Sciatic nerve (tissue), 2 donors: Measurements from ENCODE around the gene CHAT. TPM values are rescaled to one million over a fixed set of nuclear protein-coding genes. Genes with fewer than 3 reads are reported as not detected.

Experiments used
- ATAC-seq: fragments of 200-7000 bp; cut with Tn5 transposase; one replicate; pipeline ENCODE4 v1.9.1; 2020; ENCODE audit warnings: mild to moderate bottlenecking, moderate library complexity
- DNase-seq: peaks from one replicate; pipeline ENCODE4 v3.0.0-alpha.2; 2020; ENCODE audit warnings: low spot score
- intact Hi-C: fragments of 100-400 bp; cut with DNase I; formaldehyde crosslinking; loops from one replicate; pipeline ENCODE4 v1.14.2; 2022
- total RNA-seq: library from RNA; stranded (reverse); fragmentation: NEBNext Ultra II Directional; extraction: Animal tissue kit (Norgen Biotek cat#: 25700); gene quantifications from one replicate; pipeline ENCODE4 v1.2.1, GENCODE V29; 2021
- donor health status: DM: no; HTN: no; CAD: no.
- donor health status: DM: no; HTN: no; CAD: no.

CHAT gene
- total RNA-seq: not detected

DNA sequence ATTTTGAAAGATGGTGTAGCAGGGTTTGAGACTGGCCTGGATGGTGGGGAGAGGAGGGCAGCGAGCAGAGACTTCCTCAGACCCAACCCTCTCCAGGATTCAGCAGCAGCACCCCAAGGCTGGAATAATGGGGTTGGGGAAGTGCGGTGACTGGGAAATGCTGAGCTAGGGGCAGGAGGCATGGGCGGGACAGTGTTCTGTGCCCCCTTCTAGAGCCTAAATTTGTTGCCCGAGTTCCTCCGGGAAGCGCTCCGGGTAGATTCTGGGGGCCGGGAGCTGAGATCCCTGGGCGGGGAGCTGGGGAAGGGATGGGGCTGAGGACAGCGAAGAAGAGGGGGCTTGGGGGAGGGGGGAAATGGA is at the start of gene CHAT:
Gene CHAT, plus strand, starts transcription at position 156 of the 360 bp plus-strand sequence. Its CDS starts 153 bp downstream, at position 309.
- ATAC-seq (no peak), DNase-seq (peak; percentile 23)
- intact Hi-C loops: no loop called here

DNA sequence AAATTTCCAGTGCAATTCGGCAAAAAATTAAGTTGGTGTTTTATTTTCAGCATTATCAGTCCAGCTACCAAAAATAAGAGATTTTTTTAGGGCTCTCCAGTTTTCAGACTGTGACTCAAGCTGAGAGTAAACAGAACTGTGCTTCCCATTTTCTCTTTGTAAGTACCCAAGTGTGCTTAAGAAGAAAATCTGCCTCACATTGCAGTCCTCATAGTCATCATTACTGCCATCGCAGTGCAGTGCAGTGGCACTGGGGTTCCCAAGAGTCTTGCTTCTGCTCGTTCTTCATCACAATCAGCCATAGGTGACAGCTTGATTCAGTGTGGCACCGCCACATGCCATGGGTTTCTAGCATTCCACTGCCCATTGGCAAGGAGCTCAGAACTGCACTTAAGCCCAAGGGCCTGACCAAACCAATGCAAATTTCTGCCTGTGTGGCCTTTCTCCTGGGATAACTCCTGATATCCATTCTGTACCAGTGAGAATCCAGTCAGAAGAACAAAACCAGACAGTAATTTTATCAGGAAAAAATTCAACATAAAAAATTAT is 49.3 kb upstream of the CHAT start:
- DNase-seq (no peak), ATAC-seq (no peak)
- intact Hi-C loops: no loop called here

DNA sequence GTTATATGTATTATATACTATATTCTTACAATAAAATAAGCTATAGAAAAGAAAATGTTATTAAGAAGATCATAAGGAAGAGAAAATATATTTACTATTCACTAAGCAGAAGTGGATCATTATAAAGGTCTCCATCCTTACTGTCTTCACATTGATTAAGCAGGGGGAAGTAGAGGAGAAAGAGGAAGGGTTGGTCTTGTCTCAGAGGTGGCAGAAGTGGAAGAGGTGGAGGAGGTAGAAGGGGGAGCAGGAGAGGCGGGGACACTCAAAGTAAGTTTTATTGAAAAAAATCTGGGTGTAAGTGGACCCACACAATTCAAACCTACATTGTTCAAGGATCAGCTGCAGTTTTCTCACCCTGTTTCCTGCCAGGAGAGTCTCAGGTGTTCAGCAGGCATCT is 46.0 kb upstream of the CHAT start:
- intact Hi-C loops: no loop called here
- no peak for ATAC-seq

DNA sequence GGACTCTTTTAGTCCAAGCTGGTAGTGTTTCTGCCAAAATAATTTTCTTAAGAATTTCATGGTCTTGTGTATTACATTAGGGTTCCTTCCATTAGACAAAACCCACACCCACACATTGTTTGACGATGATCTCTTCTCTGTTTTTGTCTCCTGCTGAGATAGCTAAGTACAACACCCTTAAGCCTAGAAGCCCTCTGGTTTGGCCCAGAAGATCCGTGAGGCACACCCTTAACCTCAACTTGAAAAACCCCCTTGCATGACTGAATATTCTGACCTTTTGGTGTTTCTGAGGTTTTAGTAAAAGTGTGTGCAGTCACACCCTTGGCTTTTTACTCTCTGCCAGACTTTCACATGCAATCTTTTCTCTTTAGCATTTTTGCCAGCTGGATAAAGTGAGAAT is 45.6 kb upstream of the CHAT start:
- intact Hi-C loops: no loop called here
- ATAC-seq (peak; percentile 93), DNase-seq (no peak)

More for the DNA sequence above, 46.0 kb upstream of the CHAT start:
- DNase-seq: no peak

DNA sequence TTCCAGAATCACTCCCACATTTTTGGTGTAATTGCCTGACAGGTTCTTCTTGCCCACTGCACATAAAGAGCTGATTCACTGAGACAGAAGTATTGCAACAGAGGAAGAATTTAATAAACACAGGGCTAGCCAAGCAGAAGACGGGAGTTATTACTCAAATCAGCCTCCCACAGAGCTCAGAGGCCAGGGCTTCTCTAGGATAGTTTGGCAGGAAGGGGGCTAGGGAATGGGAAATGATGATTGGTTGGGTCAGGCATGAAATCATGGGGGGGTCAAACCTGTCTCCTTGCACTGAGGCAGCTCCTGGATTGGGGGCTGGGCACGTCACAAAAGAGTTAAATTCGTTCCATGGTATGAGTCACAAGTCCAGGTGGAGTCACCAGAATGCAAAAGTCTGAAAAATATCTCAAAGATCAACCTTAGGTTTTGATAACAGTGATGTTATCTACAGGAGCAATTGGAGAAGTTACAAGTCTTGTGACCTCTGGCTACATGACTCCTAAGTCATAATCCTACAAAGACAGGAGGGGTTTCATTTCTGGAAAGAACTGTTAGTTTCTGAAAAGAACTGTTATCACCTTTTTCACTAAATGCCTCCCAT is 44.7 kb upstream of the CHAT start:
- ATAC-seq: peak; percentile 86
- no peak for DNase-seq
- intact Hi-C loops: no loop called here

DNA sequence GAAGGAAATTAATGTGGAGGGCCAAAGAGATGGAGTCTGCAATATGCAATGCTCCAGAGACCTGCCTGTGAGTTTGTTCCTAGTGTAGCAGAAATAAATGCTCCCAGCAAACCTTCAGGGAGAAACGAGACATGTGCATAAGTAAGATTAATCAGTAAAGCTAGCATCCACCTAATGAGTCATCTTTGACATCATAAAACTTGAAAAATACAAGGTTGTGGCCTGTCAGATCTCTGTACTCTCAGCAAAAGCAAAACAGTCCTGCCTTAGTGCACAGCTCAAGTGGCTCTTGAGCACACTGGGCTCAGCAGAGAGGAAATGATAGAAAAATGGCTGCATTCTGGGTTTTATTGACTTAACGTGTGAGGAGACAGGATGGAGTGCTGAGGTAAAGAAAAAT is 42.4 kb upstream of the CHAT start:
- ATAC-seq (no peak), DNase-seq (no peak)
- intact Hi-C loops: no loop called here

DNA sequence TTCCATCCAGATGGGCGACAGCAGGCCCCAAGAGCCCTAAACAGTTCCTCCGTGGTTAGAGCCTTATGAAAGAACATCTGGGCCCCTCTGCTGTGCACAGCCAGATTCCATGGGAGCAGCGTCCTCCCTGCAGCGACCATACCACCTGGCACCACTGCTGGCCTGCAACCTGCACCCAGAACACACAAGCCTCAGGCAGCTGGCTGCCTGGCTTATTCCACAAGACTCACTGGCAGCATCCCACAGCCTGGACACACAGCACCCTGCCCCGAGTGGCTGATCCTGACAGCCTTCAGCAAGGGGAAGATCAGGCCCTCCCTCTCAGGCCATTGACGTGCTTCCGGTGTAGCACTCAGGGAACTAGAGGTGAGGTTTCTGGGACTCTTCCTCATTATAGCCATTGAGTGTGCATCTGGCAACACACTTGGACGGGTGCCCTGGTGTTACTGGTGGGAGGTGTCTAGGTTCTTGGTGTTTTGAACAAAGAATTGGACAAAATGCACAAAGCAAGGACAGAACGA is 41.2 kb upstream of the CHAT start:
- intact Hi-C loops: no loop called here
- no peak for DNase-seq
- ATAC-seq: no peak

DNA sequence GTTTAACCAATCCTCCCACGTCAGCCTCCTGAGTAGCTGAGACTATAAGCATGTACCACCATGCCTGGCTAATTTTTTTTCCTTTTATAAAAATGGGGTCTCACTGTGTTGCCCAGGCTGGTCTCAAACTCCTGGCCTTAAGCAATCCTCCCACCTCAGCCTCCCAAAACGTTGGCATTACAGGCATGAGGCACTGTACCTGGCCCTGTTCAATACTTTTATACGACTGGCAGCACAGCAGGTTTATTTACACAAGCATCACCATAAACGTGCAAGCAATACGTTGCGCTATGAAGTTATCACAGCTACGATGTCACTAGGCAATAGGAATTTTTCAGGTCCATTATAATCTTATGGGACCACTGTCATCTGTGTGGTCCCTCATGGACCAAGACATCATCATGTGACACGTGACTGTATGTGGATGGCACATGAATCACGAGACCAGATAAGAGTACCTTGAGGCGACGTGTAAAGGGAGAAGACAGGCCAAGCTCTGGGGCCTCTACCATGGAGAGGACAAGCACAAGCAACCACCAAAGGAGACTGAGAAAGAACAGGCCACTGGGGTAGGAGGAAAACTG is 38.3 kb upstream of the CHAT start:
- intact Hi-C loops: no loop called here
- no peak for DNase-seq
- ATAC-seq: no peak

DNA sequence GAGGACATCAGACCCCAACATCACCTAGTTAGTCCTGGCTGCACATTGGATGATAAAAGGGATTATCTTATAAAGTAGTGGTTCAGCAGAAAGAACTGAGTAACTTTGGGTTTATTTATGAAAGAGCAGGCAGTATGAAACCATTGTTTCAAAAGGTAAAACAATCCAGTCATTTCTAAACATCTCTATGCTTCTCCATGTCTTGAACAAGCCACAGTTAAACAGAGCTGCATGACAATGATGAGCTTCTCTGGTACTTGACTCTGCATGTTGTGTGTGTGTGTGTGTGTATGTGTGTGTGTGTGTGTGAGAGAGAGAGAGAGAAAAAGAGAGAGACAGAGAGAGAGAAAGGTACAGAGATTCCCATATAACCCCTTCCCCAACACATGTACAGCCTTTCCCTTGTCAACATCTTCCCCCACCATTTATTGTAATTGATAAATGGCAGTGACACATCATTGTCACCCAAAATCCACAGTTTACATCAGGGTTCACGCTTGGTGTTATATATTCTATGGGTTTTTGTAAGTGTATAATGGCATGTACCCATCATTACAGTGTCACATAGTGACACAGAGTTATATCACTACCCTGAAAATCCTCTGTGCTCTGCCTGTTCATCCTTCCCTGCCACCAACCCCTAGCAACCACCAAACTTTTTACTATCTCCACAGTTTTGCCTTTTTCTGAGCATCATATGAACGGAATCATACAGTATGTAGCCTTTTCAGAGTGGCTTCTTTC is 36.5 kb upstream of the CHAT start:
- no peak for DNase-seq
- ATAC-seq: no peak
- intact Hi-C loops: no loop called here

DNA sequence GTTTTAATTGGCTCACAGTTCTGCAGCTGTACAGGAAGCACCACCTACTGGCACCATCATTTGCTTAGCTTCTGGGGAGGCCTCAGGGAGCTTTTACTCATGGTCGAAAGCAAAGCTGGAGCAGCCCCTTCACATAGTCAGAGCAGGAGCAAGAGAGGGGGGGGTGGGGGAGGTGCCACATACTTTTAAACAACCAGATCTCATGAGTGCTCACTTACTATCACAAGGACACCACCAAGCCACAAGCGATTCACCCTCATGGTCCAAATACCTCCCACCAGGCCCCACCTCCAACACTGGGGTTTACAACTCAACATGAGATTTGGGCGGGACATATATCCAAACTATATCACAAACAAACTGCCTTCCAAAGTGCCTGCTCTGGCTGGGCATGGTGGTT is 35.4 kb upstream of the CHAT start:
- no peak for ATAC-seq
- intact Hi-C loops: no loop called here
- DNase-seq: no peak

DNA sequence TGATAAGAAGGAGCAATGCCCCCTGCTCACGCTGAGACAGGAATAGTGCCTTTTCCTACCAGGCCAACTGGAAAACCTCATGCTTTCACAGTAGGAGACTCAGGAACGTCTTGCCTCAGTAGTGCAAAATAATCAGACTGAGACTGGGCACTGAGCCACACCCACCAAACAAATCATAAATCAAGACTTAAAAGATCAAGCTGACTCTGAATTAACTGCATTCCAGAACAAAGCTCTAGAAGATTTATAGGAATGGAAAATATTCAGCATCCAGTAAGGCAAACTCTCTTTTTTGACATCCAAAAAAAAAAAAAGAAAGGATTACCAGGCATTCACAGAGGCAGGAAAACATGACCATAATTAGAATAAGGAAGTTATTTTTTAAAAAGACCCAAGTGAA is 34.2 kb upstream of the CHAT start:
- intact Hi-C loops: no loop called here
- ATAC-seq: no peak
- DNase-seq: no peak

DNA sequence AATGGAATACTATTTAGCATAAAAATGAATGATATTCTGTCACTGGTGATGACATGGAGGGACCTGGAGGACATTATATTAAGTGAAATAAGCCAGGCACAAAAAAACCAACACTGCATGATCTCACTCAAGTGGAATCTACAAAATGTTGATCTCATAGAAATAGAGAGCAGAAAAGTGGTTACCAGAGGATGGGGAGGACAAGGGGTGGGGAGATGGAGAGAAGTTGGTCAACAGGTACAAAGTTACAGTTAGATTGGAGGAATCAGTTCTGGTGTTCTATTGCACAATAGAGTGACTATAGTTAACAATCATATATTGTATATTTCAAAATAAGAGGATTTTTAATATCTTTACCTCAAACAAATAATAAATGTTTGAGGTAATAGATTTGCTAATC is 28.4 kb upstream of the CHAT start:
- intact Hi-C loops: no loop called here
- no peak for DNase-seq
- ATAC-seq: no peak

DNA sequence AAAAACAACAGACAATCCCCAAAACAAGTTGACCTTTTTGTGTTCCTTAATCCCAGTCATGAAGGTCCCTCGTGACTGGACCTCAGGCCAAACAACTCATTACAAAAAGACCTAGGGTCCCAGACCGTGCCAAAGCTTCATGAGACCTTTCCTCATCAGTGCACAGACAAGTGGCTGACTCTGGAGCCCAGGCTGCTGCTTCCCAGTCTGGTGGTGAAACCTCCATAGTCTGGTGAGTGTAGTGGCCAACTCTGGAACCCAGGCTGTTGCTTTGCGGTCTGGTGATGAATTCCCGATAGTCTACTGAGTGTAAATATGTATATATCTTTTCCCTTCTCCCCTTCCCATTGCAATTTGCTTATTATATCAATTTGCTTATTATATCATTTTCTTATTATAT is 25.9 kb upstream of the CHAT start:
- intact Hi-C loops: no loop called here
- no peak for ATAC-seq
- DNase-seq: no peak

DNA sequence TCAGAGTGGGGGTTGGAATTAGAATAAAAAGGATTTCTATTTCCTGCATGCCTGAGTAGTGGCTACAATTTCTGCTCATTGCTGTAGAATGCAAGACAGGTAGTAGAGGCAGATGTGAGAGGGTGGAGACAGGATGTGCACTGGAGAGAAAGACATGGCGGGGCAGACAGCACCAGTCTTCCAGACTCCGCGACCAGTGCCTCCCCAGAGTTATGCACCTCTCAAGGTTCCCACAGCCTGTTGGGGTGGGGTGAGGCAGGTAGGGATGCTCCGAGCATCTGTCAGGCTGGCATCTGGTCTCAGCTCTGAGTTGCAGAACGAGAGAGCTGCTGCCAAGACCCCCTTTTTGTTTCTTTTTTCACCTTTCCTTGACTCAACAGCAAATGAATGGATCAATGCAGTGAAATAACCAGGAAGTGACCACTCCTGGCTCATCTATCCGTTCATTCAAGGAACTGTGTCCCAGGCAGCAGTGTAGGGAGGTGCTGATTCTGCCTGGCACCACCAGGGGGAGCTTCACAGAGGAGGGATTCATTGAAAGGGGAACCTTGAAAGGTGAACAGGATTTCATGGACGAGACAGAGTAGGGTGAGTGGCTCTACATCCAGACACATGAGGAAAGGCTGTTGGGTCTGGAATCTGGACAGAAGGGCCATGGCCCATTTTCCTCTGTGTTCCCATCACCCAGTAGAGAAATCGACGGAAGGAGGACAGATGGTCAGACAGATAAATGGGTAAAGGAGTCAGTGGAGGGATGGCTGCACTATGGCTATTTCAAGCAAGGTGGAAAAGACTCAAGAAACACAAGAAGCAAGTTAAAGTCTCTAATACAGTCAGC is 20.9 kb upstream of the CHAT start:
- ATAC-seq: peak; percentile 64
- intact Hi-C loops: no loop called here
- DNase-seq: peak; percentile 72

DNA sequence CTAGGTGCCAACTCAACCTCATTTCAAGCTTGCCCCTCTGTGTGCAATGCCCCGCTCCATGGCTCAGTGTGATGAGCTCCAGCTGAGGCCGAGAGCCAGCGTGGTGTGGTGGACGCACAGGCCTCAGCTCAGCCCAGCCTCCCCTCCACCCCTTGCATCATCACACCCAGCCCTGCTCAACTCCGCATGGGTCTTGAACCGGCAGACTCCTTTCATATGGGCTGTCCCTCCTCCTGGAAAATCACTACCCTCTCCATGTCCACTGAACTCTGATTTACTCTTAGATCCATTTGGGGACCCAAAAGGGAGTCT is 20.3 kb upstream of the CHAT start:
- no peak for ATAC-seq
- DNase-seq: no peak
- intact Hi-C loops: no loop called here

DNA sequence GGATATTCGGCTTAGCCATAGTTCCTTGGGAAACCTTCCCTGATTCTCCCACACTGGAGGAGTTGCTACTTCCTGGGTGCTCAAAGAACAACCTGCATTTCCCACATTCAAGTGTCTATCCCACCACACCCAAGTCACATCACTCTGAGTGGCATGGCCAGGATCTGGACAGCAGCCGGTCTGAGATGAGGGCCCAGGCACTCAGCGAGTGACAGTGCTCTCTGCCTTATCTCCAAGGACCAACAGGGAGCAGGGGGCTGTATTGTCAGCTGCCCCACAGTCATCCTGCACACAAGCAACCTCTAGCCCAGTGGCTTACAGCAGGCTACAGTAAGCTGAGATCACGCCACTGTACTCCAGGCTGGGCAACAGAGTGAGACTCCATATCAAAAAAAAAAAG is 19.8 kb upstream of the CHAT start:
- intact Hi-C loops: no loop called here
- ATAC-seq (no peak), DNase-seq (no peak)

DNA sequence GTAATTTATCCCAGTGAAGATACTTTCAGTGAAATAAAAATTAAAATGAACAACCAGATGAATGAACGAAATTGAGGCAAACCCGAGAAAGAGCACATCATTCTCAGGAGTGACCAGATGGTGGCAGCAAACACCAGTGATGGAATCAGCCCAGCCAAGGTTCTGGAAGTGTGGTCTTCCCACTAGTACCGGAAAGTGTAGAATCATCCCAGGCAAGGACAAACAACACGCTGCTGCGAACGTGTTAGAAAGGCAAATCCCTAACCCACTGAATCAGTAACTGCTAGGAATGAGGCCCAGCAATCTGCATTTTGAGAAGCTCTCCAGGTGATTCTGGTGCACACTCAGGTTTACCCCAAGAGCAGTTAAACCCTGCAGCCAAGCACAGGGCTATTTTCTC is 19.2 kb upstream of the CHAT start:
- ATAC-seq (peak; percentile 44), DNase-seq (no peak)
- intact Hi-C loops: no loop called here

DNA sequence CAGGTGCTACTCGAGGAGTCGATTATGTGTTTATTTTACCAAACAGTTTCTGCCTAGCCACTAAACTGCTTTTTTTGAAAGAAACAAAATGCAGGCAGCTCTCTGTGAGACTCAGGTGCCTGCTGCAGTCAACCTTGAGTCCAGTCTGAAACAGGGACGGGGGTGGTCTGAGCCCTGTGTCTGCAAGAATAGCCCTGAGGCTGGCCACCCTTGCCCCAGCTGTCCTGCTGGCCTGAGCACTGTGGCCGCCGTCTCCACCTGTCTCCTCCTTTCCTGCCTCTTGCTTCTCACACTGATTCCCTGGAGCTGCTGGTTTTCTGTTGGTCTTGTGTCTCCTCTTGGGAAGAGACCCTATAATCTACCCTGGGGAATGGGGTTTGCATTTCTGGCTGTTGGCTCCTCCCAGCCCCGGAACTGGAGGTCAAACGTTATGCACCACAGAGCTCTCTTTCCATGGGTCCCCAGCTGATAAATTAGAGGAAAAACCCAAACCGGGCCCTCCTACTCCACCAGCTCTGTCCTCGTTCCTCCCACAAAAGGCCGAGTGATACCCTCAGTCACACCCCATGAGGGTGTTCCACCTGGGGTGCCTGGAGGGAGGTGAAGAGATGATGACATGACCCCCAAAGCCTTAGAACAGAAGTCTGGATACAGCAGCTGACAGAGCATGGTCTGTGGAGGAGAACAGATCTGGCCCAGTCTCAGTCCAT is 18.7 kb upstream of the CHAT start:
- ATAC-seq: no peak
- intact Hi-C loops: no loop called here
- DNase-seq: no peak
